ENCODE measurements around the gene LIN54.

LIN54 gene

DNA sequence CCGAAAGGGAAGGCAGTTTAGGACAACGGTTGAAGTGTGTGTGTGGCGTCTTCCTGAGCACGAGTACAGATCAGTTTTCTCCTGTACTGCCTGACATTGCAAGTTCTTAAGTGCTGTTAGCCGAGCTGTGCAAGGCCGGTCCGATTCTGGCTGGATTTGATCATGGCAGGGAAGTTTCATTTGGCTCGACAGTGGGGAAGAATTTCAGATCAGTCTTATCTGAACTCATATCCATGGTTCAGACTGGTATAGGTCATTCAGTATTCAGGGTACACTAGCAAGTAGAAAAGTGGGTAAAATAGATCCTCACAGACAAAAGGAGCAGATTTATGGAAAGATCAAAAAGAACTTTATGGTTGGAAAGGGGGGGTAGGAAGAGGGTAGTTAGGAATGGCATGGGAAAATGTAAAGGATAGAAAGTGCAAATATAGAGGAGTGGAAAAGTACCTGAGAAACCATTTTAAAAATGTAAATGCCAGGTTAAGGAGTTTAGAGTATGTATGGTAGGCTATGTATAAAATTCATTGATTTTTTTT, 109.4 kb downstream of the LIN54 start:
- no peak for DNase-seq (ENCODE audit: low read depth, low spot score)
- ChIA-PET CTCF (no interaction called here), POLR2A (interaction anchor here (0.7 to 2.1 kb wide), 7 partner anchors 9 to 472 kb away, joined by 3 to 13 read pairs (median 4); partner anchors contain the start of genes COPS4 and LIN54)
- no peak for TF ChIP-seq CTCF (IDR thresholded peaks at IDR 0.05; ENCODE audit: insufficient read depth, low read length, missing control alignments)
- peak overlapping the region; percentile 82 for H3K4me3 ChIP-seq (ENCODE audit: low read depth, low read length)

- TF ChIP-seq CTCF (IDR thresholded peaks at IDR 0.05; ENCODE audit: insufficient read depth, low read length, missing control alignments), result no peak
- POLR2A ChIA-PET, result interaction anchor here (0.7 to 2.1 kb wide), 8 partner anchors 9 to 472 kb away, joined by 3 to 13 read pairs (median 4); partner anchors contain the start of genes COPS4, LIN54 and SEC31A
- peak within 1 kb of the TSS; percentile 82 for H3K4me3 ChIP-seq (ENCODE audit: low read depth, low read length)
- DNase-seq (ENCODE audit: low read depth, low spot score), result peak; percentile 97
- CTCF ChIA-PET, result interaction anchor here (1.1 kb wide), 1 partner anchor 359 kb away, joined by 4 read pairs; no protein-coding TSS in a partner anchor
These were observed 110.0 kb downstream of the LIN54 start, which contains the start of gene THAP9 for GRCh38 chr4:82900411-82901182. Gene THAP9 (plus strand): TSS chr4:82900735. CDS start chr4:82900803, 68 bp downstream.

GRCh38 chr4:82900066-82900410, 110.6 kb downstream of the LIN54 start:
- POLR2A ChIA-PET, result interaction anchor here (0.9 to 2.1 kb wide), 5 partner anchors 8 to 471 kb away, joined by 4 to 13 read pairs (median 10); partner anchors contain the start of genes COPS4, LIN54 and SEC31A
- H3K4me3 ChIP-seq (ENCODE audit: low read depth, low read length), result peak overlapping the region; percentile 82
- CTCF ChIA-PET, result interaction anchor here (0.7 to 1.8 kb wide), 4 partner anchors 100 to 384 kb away, joined by 3 to 8 read pairs (median 4); partner anchors contain the start of genes COQ2 and LIN54
- TF ChIP-seq CTCF (IDR thresholded peaks at IDR 0.05; ENCODE audit: insufficient read depth, low read length, missing control alignments), result no peak
- no peak for DNase-seq (ENCODE audit: low read depth, low spot score)

DNA sequence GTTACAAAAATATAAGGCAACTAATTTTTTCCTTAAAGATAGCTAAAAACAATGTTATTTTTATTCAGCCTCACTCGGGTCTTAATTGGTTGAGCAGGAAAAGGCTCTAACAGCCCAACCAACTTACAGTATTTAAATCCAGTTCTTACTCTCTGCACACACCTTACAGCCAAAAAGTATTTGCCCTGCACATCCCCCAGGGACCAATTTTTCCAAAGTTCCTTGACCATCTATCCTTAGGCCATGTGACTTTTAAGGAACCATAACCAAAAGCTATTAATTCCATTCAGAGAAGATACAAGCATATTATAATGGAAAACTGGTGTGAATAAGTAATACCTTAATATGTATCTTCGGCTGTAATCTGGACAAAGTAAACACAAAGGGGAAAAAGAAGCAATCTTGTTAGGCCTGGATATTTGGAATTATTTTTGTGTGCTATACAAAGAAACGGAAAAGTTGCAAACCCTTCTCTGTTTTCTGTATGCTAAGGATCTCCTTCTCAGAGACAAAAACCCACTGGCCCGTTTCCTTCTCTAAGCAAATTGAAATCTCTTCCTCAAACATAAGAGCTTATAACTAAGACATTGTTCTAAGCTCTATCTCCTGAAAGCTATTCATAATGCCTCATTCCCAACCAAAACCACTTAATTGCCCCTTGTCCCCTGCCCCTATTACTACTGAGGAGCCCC, 111.1 kb downstream of the LIN54 start:
- peak overlapping the region; percentile 82 for H3K4me3 ChIP-seq (ENCODE audit: low read depth, low read length)
- POLR2A ChIA-PET, result interaction anchor here (0.9 to 2.1 kb wide), 5 partner anchors 8 to 471 kb away, joined by 4 to 13 read pairs (median 10); partner anchors contain the start of genes COPS4, LIN54 and SEC31A
- no peak for DNase-seq (ENCODE audit: low read depth, low spot score)
- CTCF ChIA-PET, result interaction anchor here (0.7 to 1.8 kb wide), 5 partner anchors 13 to 385 kb away, joined by 3 to 8 read pairs (median 4); partner anchors contain the start of genes COQ2 and LIN54
- TF ChIP-seq CTCF (IDR thresholded peaks at IDR 0.05; ENCODE audit: insufficient read depth, low read length, missing control alignments), result no peak

- TF ChIP-seq CTCF (IDR thresholded peaks at IDR 0.05; ENCODE audit: insufficient read depth, low read length, missing control alignments), result peak; percentile 39
- DNase-seq (ENCODE audit: low read depth, low spot score), result peak; percentile 77
- peak overlapping the region; percentile 82 for H3K4me3 ChIP-seq (ENCODE audit: low read depth, low read length)
- POLR2A ChIA-PET, result interaction anchor here (0.6 to 2.1 kb wide), 3 partner anchors 112 to 382 kb away, joined by 3 to 13 read pairs (median 4); partner anchors contain the start of genes COPS4 and LIN54
- CTCF ChIA-PET, result interaction anchor here (1.0 to 1.8 kb wide), 4 partner anchors 10 to 386 kb away, joined by 4 to 8 read pairs (median 4); partner anchors contain the start of genes COQ2 and LIN54
These were observed 112.0 kb downstream of the LIN54 start for GRCh38 chr4:82898322-82899243.
